Epithelial cell of esophagus (primary cell): ENCODE results near the gene MAP3K15.
A peak's percentile ranks its signal among the peaks of the same experiment; 100 is the strongest.

Experiments used
- DNase-seq: peaks from one replicate; pipeline ENCODE4 v3.0.0; 2010; ENCODE audit warnings: low read depth
- H3K4me3 ChIP-seq: 2 replicates; pipeline ENCODE4 v1.5.1; 2011; ENCODE audit warnings: mild to moderate bottlenecking, low read length, control low read depth
- TF ChIP-seq, protein P1 (sequence below): IDR thresholded peaks from 2 replicates; pipeline ENCODE4 v1.5.1; 2011; ENCODE audit warnings: low read depth, mild to moderate bottlenecking, low read length, control low read depth, inconsistent platforms; ENCODE audit not compliant: insufficient read depth; ENCODE audit errors: missing control alignments

MAP3K15 gene

GRCh38 chrX:19545651-19546050, 30.3 kb upstream of the MAP3K15 start:
- DNase-seq, result no peak
- TF ChIP-seq, protein P1, sequence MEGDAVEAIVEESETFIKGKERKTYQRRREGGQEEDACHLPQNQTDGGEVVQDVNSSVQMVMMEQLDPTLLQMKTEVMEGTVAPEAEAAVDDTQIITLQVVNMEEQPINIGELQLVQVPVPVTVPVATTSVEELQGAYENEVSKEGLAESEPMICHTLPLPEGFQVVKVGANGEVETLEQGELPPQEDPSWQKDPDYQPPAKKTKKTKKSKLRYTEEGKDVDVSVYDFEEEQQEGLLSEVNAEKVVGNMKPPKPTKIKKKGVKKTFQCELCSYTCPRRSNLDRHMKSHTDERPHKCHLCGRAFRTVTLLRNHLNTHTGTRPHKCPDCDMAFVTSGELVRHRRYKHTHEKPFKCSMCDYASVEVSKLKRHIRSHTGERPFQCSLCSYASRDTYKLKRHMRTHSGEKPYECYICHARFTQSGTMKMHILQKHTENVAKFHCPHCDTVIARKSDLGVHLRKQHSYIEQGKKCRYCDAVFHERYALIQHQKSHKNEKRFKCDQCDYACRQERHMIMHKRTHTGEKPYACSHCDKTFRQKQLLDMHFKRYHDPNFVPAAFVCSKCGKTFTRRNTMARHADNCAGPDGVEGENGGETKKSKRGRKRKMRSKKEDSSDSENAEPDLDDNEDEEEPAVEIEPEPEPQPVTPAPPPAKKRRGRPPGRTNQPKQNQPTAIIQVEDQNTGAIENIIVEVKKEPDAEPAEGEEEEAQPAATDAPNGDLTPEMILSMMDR, result no peak
- no peak overlapping the region for H3K4me3 ChIP-seq

- H3K4me3 ChIP-seq, result no peak overlapping the region
- peak; percentile 61 for DNase-seq
- TF ChIP-seq, protein P1, result peak; percentile 77
Measured at GRCh38 chrX:19544693-19545305, 29.5 kb upstream of the MAP3K15 start.

- no peak overlapping the region for H3K4me3 ChIP-seq
- no peak for DNase-seq
- TF ChIP-seq, protein P1, result no peak
Measured at GRCh38 chrX:19543951-19544381, 28.7 kb upstream of the MAP3K15 start.

DNA sequence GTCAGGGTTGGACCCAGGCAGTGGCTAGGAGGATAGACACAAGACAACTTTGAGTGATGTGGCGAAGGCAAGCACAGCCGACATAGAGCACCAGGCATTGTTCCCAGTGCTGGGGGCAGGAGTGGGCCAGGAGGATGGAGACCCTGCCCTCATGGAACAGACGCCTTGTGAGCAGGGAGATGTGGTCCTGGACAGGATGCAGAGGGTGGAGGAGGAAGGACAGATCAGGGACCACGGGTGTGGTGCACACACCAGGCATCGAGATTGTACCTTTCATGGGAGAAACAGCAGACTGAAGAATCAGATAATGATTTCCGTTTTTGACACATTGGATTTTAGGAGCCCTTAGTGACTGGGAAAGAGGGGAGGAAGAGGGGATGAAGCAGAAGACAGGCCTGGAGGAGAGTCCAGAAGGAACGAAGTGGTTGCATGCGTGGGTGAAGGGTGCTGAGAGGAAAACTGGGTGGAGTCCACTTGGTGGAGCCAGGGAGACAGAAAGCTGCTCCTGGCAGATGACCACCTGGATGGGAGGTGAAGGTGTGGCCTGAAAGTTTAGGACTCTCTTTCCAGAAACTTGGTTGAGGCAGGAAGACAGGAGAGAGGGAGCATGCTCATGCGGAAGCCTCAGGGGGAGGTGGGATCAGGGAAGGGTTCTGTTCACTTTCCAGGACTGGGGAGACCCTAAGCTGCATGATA, 27.9 kb upstream of the MAP3K15 start:
- no peak for DNase-seq
- TF ChIP-seq, protein P1, result no peak
- no peak overlapping the region for H3K4me3 ChIP-seq

DNA sequence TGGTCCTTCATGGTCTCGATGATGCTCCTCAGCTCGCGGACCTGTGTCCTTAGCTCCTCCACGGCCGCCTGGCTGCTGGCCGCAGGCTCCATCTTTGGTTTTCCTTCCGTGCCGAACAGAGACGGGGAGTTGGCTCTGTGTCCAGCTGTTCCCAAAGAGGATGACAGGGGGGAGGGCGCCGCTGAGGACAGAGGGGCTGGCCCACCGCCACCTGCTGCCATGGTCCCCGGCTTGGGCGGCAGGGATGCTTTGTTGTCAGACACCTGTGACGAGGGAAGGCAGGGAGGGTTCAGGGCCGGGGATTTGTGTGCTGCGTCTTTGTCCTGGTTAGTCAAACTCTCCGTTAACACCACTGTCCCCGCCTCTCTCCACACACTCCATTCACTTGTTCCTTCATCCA, 26.6 kb upstream of the MAP3K15 start:
- no peak for DNase-seq
- TF ChIP-seq, protein P1, result no peak
- H3K4me3 ChIP-seq, result no peak overlapping the region

DNA sequence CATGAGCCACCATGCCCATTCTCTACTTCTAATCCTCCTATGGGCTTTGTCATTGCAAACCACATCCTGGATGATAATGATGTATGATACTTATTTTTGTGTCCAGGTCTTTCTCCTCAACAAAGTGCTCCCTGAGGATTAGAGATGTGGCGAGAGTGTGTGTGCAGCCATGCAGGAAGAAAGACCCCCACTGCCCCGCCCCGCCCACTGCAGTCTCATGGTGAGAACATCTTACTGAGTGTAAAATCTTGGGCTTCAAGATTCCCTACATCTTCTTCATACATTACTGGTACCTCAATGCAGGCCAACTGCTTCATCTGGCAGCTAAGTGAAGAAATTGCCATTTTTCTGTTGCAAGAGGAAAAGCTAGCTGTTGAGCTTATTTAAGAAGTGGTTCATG, 25.9 kb upstream of the MAP3K15 start:
- no peak for DNase-seq
- TF ChIP-seq, protein P1, result no peak
- no peak overlapping the region for H3K4me3 ChIP-seq

DNA sequence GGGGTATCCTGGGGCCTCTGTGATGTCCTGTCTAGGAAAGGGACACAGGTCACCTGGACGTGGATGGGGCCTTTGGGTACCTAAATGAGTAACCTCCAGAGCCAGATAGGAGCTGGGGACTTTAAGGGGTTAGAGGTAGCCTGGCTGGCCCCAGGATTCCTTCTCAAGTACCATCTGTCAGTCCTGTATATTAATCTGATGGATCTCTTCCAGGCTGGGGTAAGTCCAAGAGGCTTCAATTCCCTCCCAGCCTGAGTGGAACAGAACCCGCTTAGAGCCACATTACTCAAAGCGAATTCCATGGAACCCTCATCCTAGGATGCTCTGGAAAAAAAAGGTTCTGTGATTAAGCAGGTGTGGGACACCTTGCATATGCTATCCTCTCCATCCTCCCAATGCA, 24.8 kb upstream of the MAP3K15 start:
- H3K4me3 ChIP-seq, result no peak overlapping the region
- no peak for DNase-seq
- TF ChIP-seq, protein P1, result no peak
